ENCODE measurements around the gene TGFBR3. TPM values are rescaled to one million over a fixed set of nuclear protein-coding genes. Genes with fewer than 3 reads are reported as not detected.

TGFBR3 gene
- total and polyA plus RNA-seq, 2 of the 8 experiments (the other 6 are each of a cell fraction or from before 2014, with no cell fraction given), result 2.0 to 6.1 TPM

GRCh38 chr1:91809317-91809716, 76.6 kb downstream of the TGFBR3 start:
- H2BK20ac ChIP-seq (ENCODE audit: low read length), result no peak overlapping the region
- no peaks in the 10 kb centered on the region for H4K20me1 ChIP-seq (replicated peaks in 1 of 2; ENCODE audit: control insufficient read depth in 1 of 2, insufficient read depth in 2 of 2, low read length in 2 of 2)
- no peak overlapping the region for H4K5ac ChIP-seq (ENCODE audit: insufficient read length, low read depth, low read length)
- H3K9ac ChIP-seq (replicated peaks in 1 of 4; ENCODE audit: extremely low read depth in 1 of 4, low read depth in 3 of 4, low read length in 3 of 4), result no peak overlapping the region
- no peak overlapping the region for H2BK5ac ChIP-seq (ENCODE audit: low read depth, low read length)
- H3K79me1 ChIP-seq (ENCODE audit: low read depth, low read length), result no peaks in the 10 kb centered on the region
- no peak overlapping the region for H2AFZ ChIP-seq (ENCODE audit: low read length)
- FAIRE-seq, result no peak
- no peak overlapping the region for H4K91ac ChIP-seq (replicated peaks; ENCODE audit: insufficient read length, low read length)
- H2BK12ac ChIP-seq (ENCODE audit: low read depth, low read length), result no peak overlapping the region
- no peak overlapping the region for H3K14ac ChIP-seq (ENCODE audit: insufficient read length)
- no peak overlapping the region for H3K4me3 ChIP-seq (ENCODE audit: extremely low read depth in 1 of 4, insufficient read depth in 2 of 4, low read depth in 3 of 4, low read length in 4 of 4)
- TF ChIP-seq PHF8 (conservative IDR thresholded peaks at IDR 0.05; ENCODE audit: low read depth, low read length) (no peak), ASH2L (IDR thresholded peaks at IDR 0.05; ENCODE audit: low read length) (no peak), MAFK (IDR thresholded peaks at IDR 0.05; ENCODE audit: low read depth, low read length) (no peak), CTCF (IDR thresholded peaks at IDR 0.05; ENCODE audit: control extremely low read depth in 1 of 3, insufficient read depth in 1 of 3, low read depth in 1 of 3, low read length in 3 of 3) (no peak), ATF3 (IDR thresholded peaks at IDR 0.05; ENCODE audit: insufficient read depth, low read depth, low read length) (no peak), CBX8 (IDR thresholded peaks at IDR 0.05; ENCODE audit: borderline replicate concordance, low read depth, low read length) (no peak), POU5F1 (IDR thresholded peaks at IDR 0.05; ENCODE audit: low read depth, low read length) (no peak), RAD21 (IDR thresholded peaks at IDR 0.05 in 1 of 2, conservative IDR thresholded peaks at IDR 0.05 in 1 of 2; ENCODE audit: low read depth in 2 of 2, low read length in 2 of 2) (no peak)
- no peak overlapping the region for H3K4me2 ChIP-seq (ENCODE audit: insufficient read depth in 1 of 2, low read depth in 2 of 2, low read length in 2 of 2)
- H3K27ac ChIP-seq (ENCODE audit: low read depth, low read length), result no peak overlapping the region
- no peak overlapping the region for H3K56ac ChIP-seq (replicated peaks; ENCODE audit: insufficient read length, low read depth, low read length)
- H3K18ac ChIP-seq (ENCODE audit: extremely low read depth, low read length), result no peak overlapping the region
- H2AK5ac ChIP-seq (ENCODE audit: low read depth, low read length), result no peak overlapping the region
- 80% methylated on average over 3 of the region's 3 CpGs; no CpG with 5 or more reads in 1 of the 2 experiments for WGBS, 2 experiments (ENCODE audit: extremely low coverage in 1 of 2, insufficient coverage in 1 of 2, insufficient read length in 1 of 2, insufficient replicate concordance in 2 of 2, low coverage in 1 of 2, low lambda C conversion rate in 2 of 2, missing lambda C conversion rate in 1 of 2)
- CTCF ChIA-PET (ENCODE audit: partially characterized antibody), result interaction anchor here (0.6 to 1.8 kb wide), 6 partner anchors 10 to 295 kb away, joined by 3 to 11 read pairs (median 4); no protein-coding TSS in a partner anchor
- H3K23ac ChIP-seq (ENCODE audit: insufficient read length), result no peak overlapping the region
- no peaks in the 10 kb centered on the region for H3K9me3 ChIP-seq (ENCODE audit: insufficient read depth in 2 of 2, low read depth in 1 of 2, low read length in 1 of 2)
- H3K27me3 ChIP-seq (replicated peaks in 1 of 4; ENCODE audit: control insufficient read depth in 3 of 4, extremely low read depth in 1 of 4, insufficient read depth in 3 of 4, low read length in 3 of 4), result no peaks in the 10 kb centered on the region
- no peak overlapping the region for H2BK15ac ChIP-seq (ENCODE audit: low read length)
- no peak for DNase-seq (ENCODE audit: low read depth in 1 of 2, low spot score in 2 of 2)
- H2BK120ac ChIP-seq (replicated peaks; ENCODE audit: low read depth, low read length), result no peak overlapping the region
- H3K4me1 ChIP-seq (replicated peaks in 1 of 4; ENCODE audit: control insufficient read depth in 3 of 4, insufficient read depth in 4 of 4, low read length in 3 of 4), result peaks cover 0 to 8% (median 2%) of the 10 kb centered on the region in 4 experiments; a peak in 3 of 7 replicates
- no peaks in the 10 kb centered on the region for H3K36me3 ChIP-seq (ENCODE audit: control insufficient read depth in 2 of 4, insufficient read depth in 4 of 4, low read length in 3 of 4)
- H4K8ac ChIP-seq (ENCODE audit: extremely low read depth, insufficient read depth, low read length), result no peak overlapping the region
- POLR2A ChIA-PET (ENCODE audit: partially characterized antibody), result interaction anchor here (1.1 kb wide), 1 partner anchor 421 kb away, joined by 3 read pairs; no protein-coding TSS in a partner anchor
- peaks cover 1% of the 10 kb centered on the region; the same call in 1 of the 2 replicates for H3K23me2 ChIP-seq (ENCODE audit: low read depth, low read length)
- H3K4ac ChIP-seq (replicated peaks; ENCODE audit: insufficient read length, low read depth, low read length), result no peak overlapping the region
- H3K79me2 ChIP-seq (ENCODE audit: control insufficient read depth in 1 of 2, insufficient read depth in 2 of 2, low read length in 2 of 2), result no peaks in the 10 kb centered on the region

All from H1 (cell line).